ENCODE results near the gene DAB2.

Gene DAB2

DNA sequence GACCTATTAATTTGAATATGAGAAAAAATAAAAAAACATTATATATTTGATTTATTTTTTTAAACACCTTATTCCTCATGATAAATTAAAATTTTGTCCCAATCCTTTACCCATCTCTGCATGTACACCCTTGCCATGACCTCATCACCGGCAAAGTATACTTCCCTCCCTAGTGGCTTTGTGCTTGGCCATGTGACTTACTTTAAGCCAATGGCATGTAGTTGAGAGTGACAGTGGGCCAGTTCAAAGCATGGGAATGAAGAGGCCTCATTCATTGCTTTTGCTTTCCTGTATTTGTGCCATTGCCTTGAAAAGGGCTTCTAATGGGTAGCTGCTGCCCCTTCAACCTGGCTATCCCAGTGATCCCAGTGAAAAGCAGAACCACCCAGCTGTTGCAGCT is 91.7 kb downstream of the DAB2 start:
- Histone ChIP-seq H3K27ac (no peak overlapping the region), H3K4me3 (no peak overlapping the region)
- TF ChIP-seq, protein P1, sequence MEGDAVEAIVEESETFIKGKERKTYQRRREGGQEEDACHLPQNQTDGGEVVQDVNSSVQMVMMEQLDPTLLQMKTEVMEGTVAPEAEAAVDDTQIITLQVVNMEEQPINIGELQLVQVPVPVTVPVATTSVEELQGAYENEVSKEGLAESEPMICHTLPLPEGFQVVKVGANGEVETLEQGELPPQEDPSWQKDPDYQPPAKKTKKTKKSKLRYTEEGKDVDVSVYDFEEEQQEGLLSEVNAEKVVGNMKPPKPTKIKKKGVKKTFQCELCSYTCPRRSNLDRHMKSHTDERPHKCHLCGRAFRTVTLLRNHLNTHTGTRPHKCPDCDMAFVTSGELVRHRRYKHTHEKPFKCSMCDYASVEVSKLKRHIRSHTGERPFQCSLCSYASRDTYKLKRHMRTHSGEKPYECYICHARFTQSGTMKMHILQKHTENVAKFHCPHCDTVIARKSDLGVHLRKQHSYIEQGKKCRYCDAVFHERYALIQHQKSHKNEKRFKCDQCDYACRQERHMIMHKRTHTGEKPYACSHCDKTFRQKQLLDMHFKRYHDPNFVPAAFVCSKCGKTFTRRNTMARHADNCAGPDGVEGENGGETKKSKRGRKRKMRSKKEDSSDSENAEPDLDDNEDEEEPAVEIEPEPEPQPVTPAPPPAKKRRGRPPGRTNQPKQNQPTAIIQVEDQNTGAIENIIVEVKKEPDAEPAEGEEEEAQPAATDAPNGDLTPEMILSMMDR (IDR thresholded peaks at IDR 0.05) = no peak

DNA sequence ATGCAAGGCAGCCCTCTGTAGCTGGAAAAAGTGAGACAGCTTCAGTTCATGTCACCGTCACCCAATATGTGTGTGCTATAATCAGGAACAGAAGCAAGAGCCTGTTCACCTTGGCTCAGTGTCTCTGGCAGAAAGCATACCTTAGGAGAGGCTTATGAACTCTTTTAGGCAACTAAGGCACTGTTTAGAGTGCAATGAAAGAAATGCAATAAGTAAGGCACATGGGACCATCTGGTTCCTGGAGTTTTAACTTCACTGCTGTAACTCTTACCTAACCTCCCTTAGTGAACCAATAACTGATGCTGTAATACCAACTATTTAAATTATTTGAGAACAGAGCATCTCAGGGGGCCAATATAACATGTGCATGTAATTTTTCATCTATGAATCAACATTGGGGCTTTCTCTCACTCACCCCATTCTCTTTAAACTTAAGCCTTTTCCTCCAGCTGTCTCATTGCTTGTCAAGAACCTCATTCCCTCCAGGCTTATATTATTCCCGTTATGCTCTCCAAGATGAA is 92.9 kb downstream of the DAB2 start:
- TF ChIP-seq, protein P1 (IDR thresholded peaks at IDR 0.05) = no peak
- Histone ChIP-seq H3K27ac (no peak overlapping the region), H3K4me3 (no peak overlapping the region)
- no peak for DNase-seq (ENCODE audit: low spot score)

More for the DNA sequence above, 91.7 kb downstream of the DAB2 start:
- no peak for DNase-seq (ENCODE audit: low spot score)

DNA sequence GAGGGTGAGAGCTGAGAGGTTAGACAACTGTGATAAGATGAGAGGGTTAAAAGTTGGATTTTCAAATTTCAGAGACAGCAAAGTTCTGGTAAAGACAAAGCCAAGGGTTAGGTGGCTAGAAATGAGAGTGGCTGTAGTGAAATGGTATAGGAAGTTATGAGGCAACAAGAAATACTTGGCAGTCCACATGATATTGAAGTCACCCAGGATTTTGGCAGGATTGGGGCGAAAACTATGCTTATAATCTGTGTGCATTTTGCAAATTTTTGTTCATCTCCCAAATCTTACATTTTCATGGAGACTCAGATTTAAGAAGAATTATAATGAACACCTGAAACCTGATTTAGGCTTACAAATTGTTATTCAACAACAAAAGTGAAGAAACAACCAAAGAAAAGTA is 96.0 kb downstream of the DAB2 start:
- TF ChIP-seq, protein P1 (IDR thresholded peaks at IDR 0.05) = no peak
- H3K4me3 ChIP-seq = no peak overlapping the region
- no peak for DNase-seq (ENCODE audit: low spot score)
- no peak overlapping the region for H3K27ac ChIP-seq

DNA sequence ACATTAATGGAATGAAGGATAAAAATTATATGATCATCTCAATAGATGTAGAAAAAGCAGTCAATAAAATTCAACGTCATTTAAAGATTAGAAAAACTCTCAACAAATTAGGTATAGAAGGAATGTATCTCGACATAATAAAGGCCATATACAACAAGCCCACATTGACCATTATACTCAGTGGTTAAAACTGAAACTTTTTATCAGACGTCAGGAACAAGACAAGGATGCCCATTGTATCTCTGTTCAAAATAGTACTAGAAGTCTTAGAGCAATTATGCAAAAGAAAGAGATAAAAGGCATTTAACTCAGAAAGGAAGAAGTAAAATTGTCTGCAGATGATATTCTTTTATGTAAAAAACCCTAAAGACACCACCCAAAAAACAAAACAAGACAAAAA is 101.2 kb downstream of the DAB2 start:
- Histone ChIP-seq H3K27ac (no peak overlapping the region), H3K4me3 (no peak overlapping the region)
- no peak for DNase-seq (ENCODE audit: low spot score)
- TF ChIP-seq, protein P1 (IDR thresholded peaks at IDR 0.05) = no peak
